ENCODE measurements around the gene SLC7A7.

GRCh38 chr14:22835505-22835904 lies 20.3 kb upstream of the SLC7A7 start:
- TF ChIP-seq POLR2A (IDR thresholded peaks at IDR 0.05; ENCODE audit: low read depth, low read length) (no peak), POLR2AphosphoS5 (IDR thresholded peaks at IDR 0.05; ENCODE audit: low read depth, low read length) (no peak)

Measured in GM12892 (cell line).